ENCODE results near the gene VAT1L.

- TF ChIP-seq POLR2A (IDR thresholded peaks at IDR 0.05): no peak
- TF ChIP-seq, protein P1, sequence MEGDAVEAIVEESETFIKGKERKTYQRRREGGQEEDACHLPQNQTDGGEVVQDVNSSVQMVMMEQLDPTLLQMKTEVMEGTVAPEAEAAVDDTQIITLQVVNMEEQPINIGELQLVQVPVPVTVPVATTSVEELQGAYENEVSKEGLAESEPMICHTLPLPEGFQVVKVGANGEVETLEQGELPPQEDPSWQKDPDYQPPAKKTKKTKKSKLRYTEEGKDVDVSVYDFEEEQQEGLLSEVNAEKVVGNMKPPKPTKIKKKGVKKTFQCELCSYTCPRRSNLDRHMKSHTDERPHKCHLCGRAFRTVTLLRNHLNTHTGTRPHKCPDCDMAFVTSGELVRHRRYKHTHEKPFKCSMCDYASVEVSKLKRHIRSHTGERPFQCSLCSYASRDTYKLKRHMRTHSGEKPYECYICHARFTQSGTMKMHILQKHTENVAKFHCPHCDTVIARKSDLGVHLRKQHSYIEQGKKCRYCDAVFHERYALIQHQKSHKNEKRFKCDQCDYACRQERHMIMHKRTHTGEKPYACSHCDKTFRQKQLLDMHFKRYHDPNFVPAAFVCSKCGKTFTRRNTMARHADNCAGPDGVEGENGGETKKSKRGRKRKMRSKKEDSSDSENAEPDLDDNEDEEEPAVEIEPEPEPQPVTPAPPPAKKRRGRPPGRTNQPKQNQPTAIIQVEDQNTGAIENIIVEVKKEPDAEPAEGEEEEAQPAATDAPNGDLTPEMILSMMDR (IDR thresholded peaks at IDR 0.05): no peak
Measured at GRCh38 chr16:77918809-77919707, 130.7 kb downstream of the VAT1L start.

Data from Peyer's patch (tissue), 4 donors.